Hepatic stellate cell (primary cell): Measurements from ENCODE around the gene SLC30A9.

Experiments used
- DNase-seq: peaks from one replicate; pipeline ENCODE4 v3.0.0; 2011; ENCODE audit warnings: low spot score

Gene SLC30A9

GRCh38 chr4:41990365-41991111 is at the start of gene SLC30A9:
TSS of gene SLC30A9 (plus strand) at chr4:41990530. CDS start at chr4:41990652, 122 bp downstream.
- peak; percentile 95 for DNase-seq

- no peak for DNase-seq
Observed at GRCh38 chr4:41940834-41941233, 49.5 kb upstream of the SLC30A9 start.

- no peak for DNase-seq
Observed at GRCh38 chr4:41943506-41943905, 46.8 kb upstream of the SLC30A9 start.

- DNase-seq = no peak
Observed at GRCh38 chr4:41944089-41944488, 46.2 kb upstream of the SLC30A9 start.

- DNase-seq = no peak
Observed at GRCh38 chr4:41949531-41949930, 40.8 kb upstream of the SLC30A9 start.

GRCh38 chr4:41957634-41958033 is 32.7 kb upstream of the SLC30A9 start:
- DNase-seq = no peak

- no peak for DNase-seq
Observed at GRCh38 chr4:41963105-41963504, 27.2 kb upstream of the SLC30A9 start.

- no peak for DNase-seq
Observed at GRCh38 chr4:41964401-41964800, 25.9 kb upstream of the SLC30A9 start.

GRCh38 chr4:41967392-41967791 is 22.9 kb upstream of the SLC30A9 start:
- DNase-seq = no peak

- no peak for DNase-seq
Observed at GRCh38 chr4:41969671-41970070, 20.7 kb upstream of the SLC30A9 start.

- no peak for DNase-seq
Observed at GRCh38 chr4:41975341-41975740, 15.0 kb upstream of the SLC30A9 start.

- no peak for DNase-seq
Observed at GRCh38 chr4:41976775-41977516, 13.4 kb upstream of the SLC30A9 start.

- peak; percentile 19 for DNase-seq
Observed at GRCh38 chr4:41977709-41978108, 12.6 kb upstream of the SLC30A9 start.

- no peak for DNase-seq
Observed at GRCh38 chr4:41981456-41981855, 8.9 kb upstream of the SLC30A9 start, which contains the start of gene DCAF4L1. TSS of gene DCAF4L1 (plus strand) at chr4:41981756. CDS start at chr4:41981793, 37 bp downstream.

GRCh38 chr4:41982716-41983115 is 7.6 kb upstream of the SLC30A9 start:
- DNase-seq = no peak

GRCh38 chr4:41985151-41985550 is 5.2 kb upstream of the SLC30A9 start:
- DNase-seq = no peak

- DNase-seq = no peak
Observed at GRCh38 chr4:41989994-41990364, 351 bp upstream of the SLC30A9 start.

GRCh38 chr4:41991916-41992767 is 1.8 kb downstream of the SLC30A9 start:
- DNase-seq = no peak

GRCh38 chr4:41992967-41993857 is 2.9 kb downstream of the SLC30A9 start:
- DNase-seq = no peak

GRCh38 chr4:41994461-41994985 is 4.2 kb downstream of the SLC30A9 start:
- no peak for DNase-seq

- no peak for DNase-seq
Observed at GRCh38 chr4:41998019-41998418, 7.7 kb downstream of the SLC30A9 start.
